Neural progenitor cell (in vitro differentiated cells): Measurements from ENCODE around the gene CHCHD1.

Experiments
- EZH2 ChIP-seq: fragments of 200-600 bp; sonication (generic); IDR thresholded peaks from 2 replicates; pipeline ENCODE4 v1.6.1; 2017; ENCODE audit warnings: antibody characterized with exemption, mild to moderate bottlenecking, moderate library complexity
- EZH2phosphoT487 ChIP-seq: fragments of 200-600 bp; sonication (generic); IDR thresholded peaks from 2 replicates; pipeline ENCODE4 v1.6.1; 2017; ENCODE audit warnings: antibody characterized with exemption
- TF ChIP-seq, protein P1 (sequence below): fragments of 200-600 bp; sonication (generic); IDR thresholded peaks from 2 replicates; pipeline ENCODE4 v1.5.1; 2017; ENCODE audit warnings: antibody characterized with exemption, mild to moderate bottlenecking

DNA sequence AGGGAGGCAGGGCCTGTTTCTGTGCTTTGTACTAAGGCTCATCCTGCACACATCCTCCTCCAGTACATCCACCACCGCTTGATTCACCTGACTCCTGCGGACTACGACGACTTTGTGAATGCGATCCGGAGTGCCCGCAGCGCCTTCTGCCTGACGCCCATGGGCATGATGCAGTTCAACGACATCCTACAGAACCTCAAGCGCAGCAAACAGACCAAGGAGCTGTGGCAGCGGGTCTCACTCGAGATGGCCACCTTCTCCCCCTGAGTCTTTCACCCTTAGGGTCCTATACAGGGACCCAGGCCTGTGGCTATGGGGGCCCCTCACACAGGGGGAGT is 19.4 kb downstream of the CHCHD1 start:
- TF ChIP-seq, protein P1, sequence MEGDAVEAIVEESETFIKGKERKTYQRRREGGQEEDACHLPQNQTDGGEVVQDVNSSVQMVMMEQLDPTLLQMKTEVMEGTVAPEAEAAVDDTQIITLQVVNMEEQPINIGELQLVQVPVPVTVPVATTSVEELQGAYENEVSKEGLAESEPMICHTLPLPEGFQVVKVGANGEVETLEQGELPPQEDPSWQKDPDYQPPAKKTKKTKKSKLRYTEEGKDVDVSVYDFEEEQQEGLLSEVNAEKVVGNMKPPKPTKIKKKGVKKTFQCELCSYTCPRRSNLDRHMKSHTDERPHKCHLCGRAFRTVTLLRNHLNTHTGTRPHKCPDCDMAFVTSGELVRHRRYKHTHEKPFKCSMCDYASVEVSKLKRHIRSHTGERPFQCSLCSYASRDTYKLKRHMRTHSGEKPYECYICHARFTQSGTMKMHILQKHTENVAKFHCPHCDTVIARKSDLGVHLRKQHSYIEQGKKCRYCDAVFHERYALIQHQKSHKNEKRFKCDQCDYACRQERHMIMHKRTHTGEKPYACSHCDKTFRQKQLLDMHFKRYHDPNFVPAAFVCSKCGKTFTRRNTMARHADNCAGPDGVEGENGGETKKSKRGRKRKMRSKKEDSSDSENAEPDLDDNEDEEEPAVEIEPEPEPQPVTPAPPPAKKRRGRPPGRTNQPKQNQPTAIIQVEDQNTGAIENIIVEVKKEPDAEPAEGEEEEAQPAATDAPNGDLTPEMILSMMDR: no peak
- TF ChIP-seq EZH2phosphoT487 (no peak), EZH2 (no peak)
